Activated naive CD4-positive, alpha-beta T cell treated with anti-CD3 and anti-CD28 coated beads, Interleukin-2, amount 50 U/mL, for 24 hours (primary cell): ENCODE results near the gene ILF2.
A peak's percentile ranks its signal among the peaks of the same experiment; 100 is the strongest.
"Not testable (repeated sequence)": the region's sequence is repeated elsewhere in the genome, so short reads cannot be mapped to it uniquely, and the experiment has no call there.

Source experiments
- H3K27ac Mint-ChIP-seq: one replicate; pipeline ENCODE4 v1.8.0; 2021; ENCODE audit warnings: mild to moderate bottlenecking, mixed read lengths
- H3K27me3 Mint-ChIP-seq: one replicate; pipeline ENCODE4 v1.8.0; 2021; ENCODE audit warnings: mixed read lengths
- H3K36me3 Mint-ChIP-seq: one replicate; pipeline ENCODE4 v1.8.0; 2021; ENCODE audit warnings: mixed read lengths
- H3K4me1 Mint-ChIP-seq: one replicate; pipeline ENCODE4 v1.8.0; 2021; ENCODE audit warnings: mixed read lengths
- H3K4me3 Mint-ChIP-seq: one replicate; pipeline ENCODE4 v1.8.0; 2021; ENCODE audit warnings: mild to moderate bottlenecking, mixed read lengths
- H3K9me3 Mint-ChIP-seq: one replicate; pipeline ENCODE4 v1.8.0; 2021; ENCODE audit warnings: mixed read lengths

ILF2 gene

GRCh38 chr1:153643100-153643499 is 27.7 kb downstream of the ILF2 start:
- H3K9me3 Mint-ChIP-seq = no peaks in the 10 kb centered on the region
- peaks cover 35% of the 10 kb centered on the region for H3K36me3 Mint-ChIP-seq
- H3K27ac Mint-ChIP-seq = peak overlapping the region; percentile 10
- H3K27me3 Mint-ChIP-seq = no peaks in the 10 kb centered on the region
- peaks cover 66% of the 10 kb centered on the region for H3K4me1 Mint-ChIP-seq
- no peak overlapping the region for H3K4me3 Mint-ChIP-seq

DNA sequence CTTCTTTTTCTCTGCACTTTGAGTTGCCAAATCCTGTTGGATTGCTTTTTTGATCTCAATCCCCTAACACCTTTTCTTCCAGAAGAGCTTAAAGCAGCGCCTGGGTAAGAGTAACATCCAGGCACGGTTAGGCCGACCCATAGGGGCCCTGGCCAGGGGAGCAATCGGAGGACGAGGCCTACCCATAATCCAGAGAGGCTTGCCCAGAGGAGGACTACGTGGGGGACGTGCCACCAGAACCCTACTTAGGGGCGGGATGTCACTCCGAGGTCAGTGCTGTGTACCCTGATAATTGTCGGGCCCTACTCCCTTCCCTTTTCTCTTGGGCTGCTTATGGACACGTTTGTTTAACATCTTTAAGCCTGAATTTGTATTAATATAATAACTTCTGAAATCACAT is 28.6 kb downstream of the ILF2 start:
- Mint-ChIP-seq H3K27me3 (no peaks in the 10 kb centered on the region), H3K36me3 (peaks cover 36% of the 10 kb centered on the region), H3K27ac (no peak overlapping the region), H3K9me3 (no peaks in the 10 kb centered on the region), H3K4me1 (peaks cover 65% of the 10 kb centered on the region), H3K4me3 (no peak overlapping the region)

DNA sequence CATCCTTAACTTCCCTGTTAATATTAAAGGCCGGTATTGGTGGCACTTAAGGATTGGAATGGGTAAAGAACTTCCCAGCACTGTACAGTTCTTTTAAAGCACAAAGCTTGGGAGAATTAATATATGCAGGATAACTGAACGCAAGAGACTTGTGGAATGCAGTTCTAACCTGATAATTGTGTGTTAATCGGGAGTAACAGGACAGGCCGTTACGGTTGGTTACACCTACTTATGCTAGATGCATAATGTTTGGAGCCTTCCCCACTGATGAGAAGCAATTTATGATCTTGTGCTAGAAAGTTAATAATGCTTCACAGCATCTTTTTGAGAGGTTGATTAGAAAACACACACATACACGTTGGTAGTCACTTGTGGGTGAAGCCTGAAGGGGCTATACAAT is 29.9 kb downstream of the ILF2 start:
- Mint-ChIP-seq H3K4me1 (peaks cover 65% of the 10 kb centered on the region), H3K27ac (peak overlapping the region; percentile 17)

GRCh38 chr1:153640213-153640612 is 30.6 kb downstream of the ILF2 start:
- Mint-ChIP-seq H3K4me1 (peaks cover 62% of the 10 kb centered on the region), H3K36me3 (peaks cover 27% of the 10 kb centered on the region), H3K27ac (peak overlapping the region; percentile 62)
- H3K27me3 Mint-ChIP-seq, H3K9me3 Mint-ChIP-seq, H3K4me3 Mint-ChIP-seq: not testable (repeated sequence)

More for the DNA sequence above, 29.9 kb downstream of the ILF2 start:
- Mint-ChIP-seq H3K9me3 (no peaks in the 10 kb centered on the region), H3K36me3 (peaks cover 34% of the 10 kb centered on the region), H3K27me3 (no peaks in the 10 kb centered on the region), H3K4me3 (peak overlapping the region; percentile 30)

DNA sequence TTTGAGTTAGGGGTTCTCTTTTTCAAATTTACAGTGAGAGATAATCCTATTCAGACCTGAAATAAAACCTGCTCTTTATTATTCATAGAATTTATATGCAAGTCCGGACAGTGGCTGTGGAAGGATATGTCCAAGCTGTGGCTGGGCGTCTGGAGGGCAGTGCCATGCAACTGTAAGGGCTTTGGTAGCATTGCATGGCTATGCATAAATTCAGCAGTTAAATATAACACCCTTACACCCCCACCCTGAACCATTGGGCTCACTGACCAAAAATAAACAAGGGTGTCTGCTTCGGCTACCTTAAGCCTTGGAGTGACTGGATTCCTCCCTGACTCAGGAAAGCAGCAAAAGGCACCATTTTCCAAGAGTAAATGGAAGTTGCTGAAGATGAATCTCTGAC is 31.5 kb downstream of the ILF2 start:
- Mint-ChIP-seq H3K36me3 (peaks cover 24% of the 10 kb centered on the region), H3K27ac (no peak overlapping the region)

GRCh38 chr1:153638261-153638660 is 32.5 kb downstream of the ILF2 start:
- no peak overlapping the region for H3K4me3 Mint-ChIP-seq

More for the DNA sequence above, 31.5 kb downstream of the ILF2 start:
- no peaks in the 10 kb centered on the region for H3K27me3 Mint-ChIP-seq
- no peaks in the 10 kb centered on the region for H3K9me3 Mint-ChIP-seq
- no peak overlapping the region for H3K4me3 Mint-ChIP-seq
- H3K4me1 Mint-ChIP-seq = peaks cover 53% of the 10 kb centered on the region

DNA sequence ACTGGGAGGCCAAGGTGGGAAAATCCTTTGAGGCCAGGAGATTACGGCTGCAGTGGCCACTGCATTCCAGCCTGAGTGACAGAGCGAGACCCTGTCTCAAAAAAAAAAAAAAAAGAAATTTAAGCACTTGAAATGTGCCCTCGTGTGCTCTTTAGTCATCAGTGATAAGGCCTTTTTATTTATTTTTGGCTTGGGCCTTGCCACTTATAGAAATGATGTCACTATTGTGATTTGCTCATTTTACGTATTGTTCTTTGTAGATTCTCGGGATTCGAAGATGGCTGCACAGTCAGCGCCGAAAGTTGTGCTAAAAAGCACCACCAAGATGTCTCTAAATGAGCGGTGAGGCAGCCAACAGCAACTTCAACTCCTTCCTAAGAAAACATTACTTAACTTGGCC is 34.5 kb downstream of the ILF2 start:
- Mint-ChIP-seq H3K27me3 (no peaks in the 10 kb centered on the region), H3K4me1 (peaks cover 47% of the 10 kb centered on the region), H3K27ac (peak overlapping the region; percentile 95), H3K9me3 (no peaks in the 10 kb centered on the region), H3K4me3 (peak overlapping the region; percentile 91), H3K36me3 (peaks cover 14% of the 10 kb centered on the region)

More at GRCh38 chr1:153638261-153638660, 32.5 kb downstream of the ILF2 start:
- no peaks in the 10 kb centered on the region for H3K9me3 Mint-ChIP-seq
- no peak overlapping the region for H3K27ac Mint-ChIP-seq
- H3K27me3 Mint-ChIP-seq = no peaks in the 10 kb centered on the region
- H3K4me1 Mint-ChIP-seq = peaks cover 47% of the 10 kb centered on the region
- peaks cover 20% of the 10 kb centered on the region for H3K36me3 Mint-ChIP-seq

GRCh38 chr1:153635872-153636271 is 34.9 kb downstream of the ILF2 start:
- H3K9me3 Mint-ChIP-seq = no peaks in the 10 kb centered on the region
- no peaks in the 10 kb centered on the region for H3K27me3 Mint-ChIP-seq
- H3K4me3 Mint-ChIP-seq = peak overlapping the region; percentile 91
- peak overlapping the region; percentile 41 for H3K27ac Mint-ChIP-seq
- peaks cover 45% of the 10 kb centered on the region for H3K4me1 Mint-ChIP-seq
- H3K36me3 Mint-ChIP-seq = peaks cover 12% of the 10 kb centered on the region

DNA sequence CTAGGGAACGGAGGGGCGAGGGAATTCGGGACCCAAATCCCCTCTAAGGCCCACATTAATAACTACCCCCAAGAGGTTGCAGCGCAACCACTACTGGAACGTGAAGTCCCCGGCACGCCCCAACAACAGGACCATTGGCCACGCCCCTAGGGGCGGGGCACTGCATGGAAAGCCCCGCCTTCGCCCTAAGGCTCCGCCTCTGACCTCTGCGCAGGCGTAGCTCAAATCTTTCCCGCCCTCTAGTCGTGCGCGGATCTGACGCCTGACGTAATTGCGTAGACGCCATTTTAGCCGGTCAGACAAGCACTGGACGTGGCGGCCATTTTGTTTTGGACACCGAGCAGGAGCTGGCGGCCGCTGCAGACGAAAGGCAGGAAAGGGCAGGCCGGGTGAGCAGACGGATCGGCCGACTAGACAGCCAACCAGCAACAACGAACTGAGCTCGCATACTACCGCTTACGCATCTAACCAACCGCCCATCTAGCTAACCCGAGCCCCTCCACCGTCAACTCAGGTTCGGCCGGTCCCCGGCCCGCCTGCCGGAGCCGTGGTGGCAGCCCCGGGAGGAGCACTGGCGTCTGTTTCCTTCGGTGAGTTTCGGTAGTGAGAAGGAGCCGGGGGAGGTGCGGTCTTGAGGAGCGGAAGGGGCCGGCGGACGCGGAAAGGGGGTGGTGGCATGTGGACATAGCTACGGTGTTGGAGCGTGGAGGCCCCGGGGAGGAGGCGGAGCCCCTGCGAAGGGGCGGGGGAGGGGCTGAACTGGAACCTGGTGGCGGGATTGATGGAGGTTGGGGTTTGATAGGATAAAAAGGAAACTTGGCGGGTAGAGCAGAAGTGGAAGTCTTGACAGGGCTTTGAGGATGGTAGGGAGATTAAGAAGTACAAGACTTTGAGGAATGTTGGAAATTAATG is 36.8 kb downstream of the ILF2 start, which contains the start of gene CHTOP:
Gene CHTOP, plus strand, starts transcription at position 313 of the 912 bp plus-strand sequence. CDS start 2,523 bp downstream, outside the sequence.
- Mint-ChIP-seq H3K4me3 (peak within 1 kb of the TSS; percentile 91), H3K27me3 (no peaks in the 10 kb centered on the region), H3K9me3 (no peaks in the 10 kb centered on the region), H3K36me3 (peaks cover 12% of the 10 kb centered on the region), H3K4me1 (peaks cover 44% of the 10 kb centered on the region), H3K27ac (peak within 1 kb of the TSS; percentile 100)

DNA sequence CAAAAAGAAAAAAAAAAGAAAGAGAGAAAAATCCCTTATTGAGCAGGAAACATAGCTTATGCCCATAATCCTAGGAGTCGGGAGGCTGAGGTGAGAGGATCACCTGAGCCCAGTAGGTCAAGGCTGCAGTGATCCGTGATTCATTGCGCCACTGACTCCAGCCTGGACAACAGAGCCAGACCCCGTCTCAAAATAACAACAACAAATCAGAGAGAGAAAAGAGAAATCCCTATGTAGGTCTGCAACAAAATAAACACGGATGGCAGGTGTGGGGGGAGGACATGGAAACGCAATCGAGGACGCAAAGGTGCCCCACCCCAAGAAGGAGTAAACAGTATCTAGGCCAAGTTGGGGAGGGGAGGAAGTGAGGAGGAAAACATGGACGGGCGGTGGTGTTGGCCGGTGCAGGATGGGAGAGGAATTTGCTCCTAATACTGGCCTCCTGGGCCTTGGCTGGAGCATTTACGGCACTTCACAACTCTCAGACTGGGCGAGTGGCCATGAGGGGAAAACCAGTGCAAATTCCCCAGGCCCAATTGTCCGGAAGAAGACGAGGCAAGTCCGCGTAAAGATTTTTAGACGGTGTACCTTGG is 37.5 kb downstream of the ILF2 start:
- Mint-ChIP-seq H3K27me3 (no peaks in the 10 kb centered on the region), H3K4me3 (peak overlapping the region; percentile 91), H3K36me3 (peaks cover 12% of the 10 kb centered on the region), H3K4me1 (peaks cover 44% of the 10 kb centered on the region), H3K27ac (peak overlapping the region; percentile 91), H3K9me3 (no peaks in the 10 kb centered on the region)

GRCh38 chr1:153631047-153632022 is 39.5 kb downstream of the ILF2 start:
- peaks cover 1% of the 10 kb centered on the region for H3K27me3 Mint-ChIP-seq
- H3K4me1 Mint-ChIP-seq = peaks cover 29% of the 10 kb centered on the region
- peak overlapping the region; percentile 3 for H3K27ac Mint-ChIP-seq

DNA sequence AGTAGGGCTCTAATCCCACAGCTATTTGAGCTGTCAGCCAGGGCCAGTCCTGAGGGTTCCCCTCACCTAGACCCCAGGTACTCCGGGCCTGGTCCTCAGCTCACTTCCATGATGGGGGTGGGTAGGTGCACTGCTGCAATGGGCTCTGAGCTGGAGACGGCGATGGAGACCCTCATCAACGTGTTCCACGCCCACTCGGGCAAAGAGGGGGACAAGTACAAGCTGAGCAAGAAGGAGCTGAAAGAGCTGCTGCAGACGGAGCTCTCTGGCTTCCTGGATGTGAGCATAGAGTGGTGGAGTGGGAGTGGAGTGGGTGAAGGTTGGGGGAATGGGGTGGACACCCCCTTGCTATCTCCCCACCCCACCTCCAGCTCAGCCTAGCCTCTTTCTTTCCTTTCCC is 40.4 kb downstream of the ILF2 start:
- Mint-ChIP-seq H3K36me3 (peaks cover 4% of the 10 kb centered on the region), H3K4me3 (no peak overlapping the region)

More at GRCh38 chr1:153631047-153632022, 39.5 kb downstream of the ILF2 start:
- Mint-ChIP-seq H3K9me3 (no peaks in the 10 kb centered on the region), H3K4me3 (no peak overlapping the region), H3K36me3 (peaks cover 4% of the 10 kb centered on the region)

DNA sequence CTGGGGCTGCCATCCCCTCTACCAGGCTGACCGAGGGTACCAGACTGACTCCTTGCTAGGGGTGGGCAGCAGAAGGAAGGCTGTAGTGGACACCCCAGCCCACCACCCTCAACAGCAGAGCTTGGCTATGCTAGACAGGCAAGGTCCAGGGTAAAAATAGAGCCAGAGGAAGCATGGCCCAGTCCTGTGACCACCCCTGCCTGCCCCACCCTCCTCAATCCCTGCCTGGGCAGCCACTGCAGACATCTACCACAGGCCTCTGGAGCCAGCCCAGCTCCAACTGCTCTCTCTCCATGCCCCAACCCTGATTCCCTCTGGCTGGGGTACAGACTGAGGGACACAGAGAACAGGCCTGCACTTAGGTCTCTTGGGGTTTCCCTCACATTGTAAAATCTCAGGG is 40.8 kb downstream of the ILF2 start:
- Mint-ChIP-seq H3K36me3 (peaks cover 4% of the 10 kb centered on the region), H3K27me3 (peaks cover 4% of the 10 kb centered on the region), H3K9me3 (no peaks in the 10 kb centered on the region), H3K27ac (no peak overlapping the region), H3K4me1 (peaks cover 21% of the 10 kb centered on the region), H3K4me3 (no peak overlapping the region)

More for the DNA sequence above, 40.4 kb downstream of the ILF2 start:
- H3K4me1 Mint-ChIP-seq = peaks cover 21% of the 10 kb centered on the region
- peaks cover 4% of the 10 kb centered on the region for H3K27me3 Mint-ChIP-seq
- peak overlapping the region; percentile 59 for H3K27ac Mint-ChIP-seq
- no peaks in the 10 kb centered on the region for H3K9me3 Mint-ChIP-seq

DNA sequence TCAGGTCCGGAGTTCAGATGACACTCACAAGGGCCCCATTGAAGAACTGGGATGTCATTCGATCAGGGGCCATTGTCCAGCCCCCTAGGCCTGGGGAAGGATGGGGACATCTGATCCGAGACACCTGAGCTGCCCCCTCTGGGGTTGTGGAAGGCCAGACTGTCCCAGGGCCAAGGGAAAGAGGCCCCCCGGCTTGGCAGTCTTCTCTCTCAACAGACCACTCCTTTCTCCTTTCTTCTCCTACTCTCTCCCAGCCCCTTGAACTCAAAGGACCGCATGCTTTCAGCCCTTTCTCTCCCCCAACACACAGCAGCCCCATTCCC is 41.5 kb downstream of the ILF2 start:
- Mint-ChIP-seq H3K4me1 (peaks cover 21% of the 10 kb centered on the region), H3K36me3 (peaks cover 2% of the 10 kb centered on the region), H3K9me3 (no peaks in the 10 kb centered on the region), H3K27ac (no peak overlapping the region), H3K27me3 (peaks cover 4% of the 10 kb centered on the region), H3K4me3 (no peak overlapping the region)

DNA sequence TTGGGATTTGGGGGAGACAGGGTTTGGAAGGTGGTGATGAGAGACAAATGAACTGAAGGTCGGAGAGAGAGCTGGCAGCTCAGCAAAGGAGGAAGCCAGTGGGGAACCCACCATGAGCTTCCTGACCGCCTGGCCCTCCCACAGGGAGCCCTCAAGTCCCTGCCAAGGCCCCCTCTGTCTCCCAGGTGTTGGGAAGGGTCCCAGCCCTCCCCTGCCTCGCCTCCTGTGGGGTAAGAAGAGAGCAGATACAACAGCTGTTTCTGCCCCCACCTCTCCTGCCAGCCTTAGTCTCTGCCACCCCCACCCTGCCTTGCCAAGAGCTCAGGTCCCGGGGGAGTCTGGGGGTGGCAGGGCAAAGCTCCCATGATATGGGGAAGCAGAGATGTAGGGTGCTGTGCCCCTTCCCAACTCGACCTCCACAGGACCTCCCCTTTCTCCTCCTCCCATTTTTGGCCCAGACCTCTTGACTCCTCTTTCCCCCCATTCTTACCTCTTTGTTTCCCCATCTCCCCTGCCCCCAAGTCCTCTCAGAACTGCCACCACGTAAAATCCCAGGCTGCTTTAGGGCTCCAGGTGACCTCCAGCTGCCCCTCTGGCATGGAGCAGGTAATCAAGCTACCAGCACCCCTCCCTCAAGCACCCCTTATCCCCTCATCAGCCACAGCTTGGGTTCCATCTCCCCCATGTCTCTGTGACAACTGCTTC is 42.0 kb downstream of the ILF2 start:
- peaks cover under 1% of the 10 kb centered on the region for H3K36me3 Mint-ChIP-seq
- H3K4me1 Mint-ChIP-seq = peaks cover 21% of the 10 kb centered on the region
- no peak overlapping the region for H3K4me3 Mint-ChIP-seq
- H3K27ac Mint-ChIP-seq = no peak overlapping the region
- H3K9me3 Mint-ChIP-seq = no peaks in the 10 kb centered on the region
- peaks cover 4% of the 10 kb centered on the region for H3K27me3 Mint-ChIP-seq
